Left ventricle myocardium superior (tissue), 1 donor: ENCODE data around the gene EHMT2. TPM values are rescaled to one million over a fixed set of nuclear protein-coding genes. Genes with fewer than 3 reads are reported as not detected.
"Not testable (repeated sequence)": the region's sequence is repeated elsewhere in the genome, so short reads cannot be mapped to it uniquely, and the experiment has no call there.

Experiments
- ATAC-seq: fragments of 200-7000 bp; cut with Tn5 transposase; one replicate; pipeline ENCODE4 v1.9.1; 2020; ENCODE audit warnings: mild to moderate bottlenecking, moderate library complexity
- DNase-seq: peaks from one replicate; pipeline ENCODE4 v3.0.0-alpha.2; 2020
- intact Hi-C: fragments of 100-400 bp; cut with micrococcal nuclease; formaldehyde crosslinking; loops from one replicate; pipeline ENCODE4 v1.11.0; 2022
- total RNA-seq: library from RNA; stranded (reverse); fragmentation: NEBNext Ultra II Directional; extraction: Animal tissue kit (Norgen Biotek cat#: 25700); gene quantifications from one replicate; pipeline ENCODE4 v1.2.1, GENCODE V29; 2021
- donor health status: DM: no; HTN: yes; CAD: no; lungs with severe emphysema.

EHMT2 gene
- total RNA-seq, 1 donor from 2014 or later = 17.1 TPM

DNA sequence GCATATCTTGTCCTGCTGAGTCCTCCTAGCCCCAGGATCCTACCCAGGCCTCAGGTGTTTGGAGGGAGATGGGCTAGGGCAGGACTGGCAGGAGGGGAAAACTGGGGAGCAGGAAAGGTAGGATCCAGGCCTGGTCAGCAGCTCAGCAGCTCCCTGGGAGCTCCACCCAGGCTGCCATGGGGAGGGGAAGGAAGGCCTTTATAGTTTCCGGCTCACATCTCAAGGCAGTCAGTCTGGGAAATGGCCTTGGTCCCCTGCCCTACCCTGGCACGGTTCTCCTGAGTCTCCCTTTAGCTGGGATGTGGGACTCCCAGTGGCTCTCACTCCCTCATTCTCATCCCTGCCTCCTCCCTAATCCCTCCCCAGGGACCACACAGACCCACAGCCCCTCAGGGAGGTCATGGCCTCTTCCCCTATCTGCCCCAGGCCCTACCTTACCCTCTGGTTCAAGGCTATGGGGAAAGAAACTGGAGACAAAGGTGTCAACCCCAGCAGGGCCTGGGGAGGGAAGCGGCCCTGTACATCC, 20.3 kb downstream of the EHMT2 start:
- intact Hi-C loops = no loop called here
- ATAC-seq = no peak

DNA sequence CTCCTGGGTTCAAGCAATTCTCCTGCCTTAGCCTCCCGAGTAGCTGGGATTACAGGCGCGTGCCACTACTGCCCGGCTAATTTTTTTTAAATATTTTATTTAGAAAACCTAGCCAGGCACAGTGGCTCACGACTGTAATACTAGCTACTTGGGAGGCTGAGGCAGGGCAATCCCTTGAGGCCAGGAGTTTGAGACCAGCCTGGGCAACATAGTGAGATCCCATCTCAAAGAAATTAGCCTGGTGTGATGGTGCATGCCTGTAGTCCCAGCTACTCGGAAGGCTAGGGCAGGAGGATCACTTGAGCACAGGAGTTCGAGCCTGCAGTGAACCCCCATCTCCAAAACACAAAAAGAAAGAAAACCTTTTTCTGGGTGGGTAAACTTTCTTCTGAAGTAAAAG, 21.1 kb downstream of the EHMT2 start:
- ATAC-seq (no peak), DNase-seq (no peak)
- intact Hi-C loops = no loop called here

More for the DNA sequence above, 20.3 kb downstream of the EHMT2 start:
- DNase-seq = no peak

DNA sequence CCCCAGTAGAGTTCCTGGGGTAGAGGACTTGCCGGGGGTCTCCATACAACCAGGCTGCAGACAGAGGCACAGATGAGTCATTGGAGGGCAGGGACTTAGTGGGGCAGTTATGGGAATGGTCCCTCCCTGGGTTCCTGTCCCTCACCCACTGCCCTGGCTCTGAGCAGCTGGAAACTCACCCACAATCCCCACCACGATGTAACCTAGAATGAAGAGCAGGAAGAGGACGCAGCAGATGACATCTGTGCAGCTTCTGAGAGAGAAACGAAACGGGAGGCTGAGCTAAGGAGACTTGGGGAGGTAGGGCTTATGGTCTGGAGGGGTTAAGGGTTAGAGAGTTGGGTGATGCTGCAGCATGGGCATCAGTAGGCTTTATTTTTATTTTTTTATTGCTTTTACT, 21.6 kb downstream of the EHMT2 start:
- ATAC-seq (no peak), DNase-seq (no peak)
- intact Hi-C loops = no loop called here

DNA sequence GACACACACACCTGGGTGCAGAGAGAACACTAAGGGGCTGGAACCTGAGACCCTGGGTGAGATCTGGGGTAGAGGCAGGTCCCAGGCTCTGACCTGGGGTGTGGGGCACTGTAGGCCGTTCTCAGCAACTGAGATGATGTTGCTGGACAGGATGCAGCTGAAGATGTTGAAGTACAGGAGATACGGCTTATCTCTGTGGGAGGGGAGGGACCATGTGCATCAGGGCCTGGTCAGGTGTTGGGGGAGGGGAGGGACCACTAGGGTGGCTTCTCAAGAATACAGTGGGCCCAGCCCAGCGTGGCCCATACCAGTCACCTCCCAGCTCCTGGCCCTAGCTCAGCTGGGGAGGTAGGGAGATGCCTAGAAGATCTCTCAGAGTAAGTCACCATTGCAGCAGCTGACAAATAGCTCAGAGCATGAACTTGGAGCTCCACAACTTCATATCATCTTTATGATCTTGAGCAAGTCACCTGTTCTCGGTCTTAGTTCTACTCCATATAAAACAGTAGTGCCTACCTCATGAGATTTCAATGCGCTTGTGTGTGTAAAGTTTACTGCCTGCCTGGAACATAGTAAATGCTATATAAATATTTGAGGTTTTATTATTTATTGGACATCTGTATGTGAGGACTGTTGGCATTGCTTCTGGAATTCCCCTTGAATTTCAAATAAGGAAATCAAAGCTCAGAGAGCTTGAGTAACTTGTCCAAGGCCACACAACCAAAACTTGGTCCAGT, 22.5 kb downstream of the EHMT2 start:
- DNase-seq (no peak), ATAC-seq (no peak)
- intact Hi-C loops = no loop called here

DNA sequence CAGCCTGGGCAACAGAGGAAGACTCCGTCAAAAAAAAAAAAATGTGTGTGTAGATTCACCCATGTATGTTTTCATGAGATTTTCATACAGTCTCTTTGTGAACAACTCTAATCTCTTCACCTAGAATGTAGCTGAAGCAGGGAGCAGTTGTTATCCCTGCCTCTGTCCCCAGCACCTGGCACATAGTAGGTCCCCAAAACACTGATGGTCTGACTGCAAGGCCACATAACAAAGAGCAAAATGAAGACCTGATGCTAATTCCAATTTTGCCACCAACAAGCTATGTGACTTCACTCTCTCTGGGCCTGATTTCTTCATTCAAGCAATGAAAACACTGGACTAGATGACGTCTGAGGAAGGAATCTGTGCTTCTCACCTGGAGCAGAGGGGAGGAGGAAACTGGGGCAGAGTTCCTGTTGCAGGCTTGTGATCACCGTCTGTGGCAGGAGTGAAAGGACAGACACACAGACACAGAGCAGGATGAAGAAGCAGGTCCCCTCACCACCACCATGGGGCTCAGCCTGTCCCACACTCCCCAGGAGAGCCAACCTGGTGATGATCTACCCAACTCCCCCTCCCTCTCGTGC, 23.3 kb downstream of the EHMT2 start:
- ATAC-seq = no peak
- intact Hi-C loops = no loop called here
- no peak for DNase-seq

DNA sequence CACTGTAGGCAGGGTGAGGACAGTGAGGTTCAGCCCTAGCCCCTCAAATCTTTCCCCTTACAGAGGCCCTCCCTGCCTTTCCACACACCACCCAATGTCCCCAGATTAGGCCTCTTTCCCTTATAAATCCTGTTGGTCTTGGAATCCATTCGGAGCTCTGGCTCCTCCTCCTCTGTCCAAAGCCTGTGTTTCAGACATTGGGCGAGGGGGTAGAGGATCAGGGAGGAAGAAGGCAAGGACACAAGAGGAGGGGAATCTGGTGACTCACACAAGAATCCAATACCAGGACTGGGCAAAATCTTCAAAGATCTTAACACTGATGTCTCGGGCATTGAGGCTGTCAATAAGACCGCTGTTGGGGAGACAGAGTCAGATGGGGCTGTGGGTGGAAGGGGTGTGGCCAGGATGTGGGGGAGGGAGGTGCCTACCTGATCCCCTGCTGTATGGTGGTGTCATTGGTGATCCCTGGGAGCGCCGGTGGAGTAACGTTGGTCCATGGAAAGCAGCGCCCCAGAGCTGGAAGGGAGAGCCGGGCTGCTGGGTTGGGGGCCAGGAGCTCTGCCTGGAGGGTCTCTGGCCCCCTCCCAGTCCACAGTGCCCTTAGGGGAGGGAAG, 26.3 kb downstream of the EHMT2 start:
- DNase-seq (no peak), ATAC-seq (no peak)

DNA sequence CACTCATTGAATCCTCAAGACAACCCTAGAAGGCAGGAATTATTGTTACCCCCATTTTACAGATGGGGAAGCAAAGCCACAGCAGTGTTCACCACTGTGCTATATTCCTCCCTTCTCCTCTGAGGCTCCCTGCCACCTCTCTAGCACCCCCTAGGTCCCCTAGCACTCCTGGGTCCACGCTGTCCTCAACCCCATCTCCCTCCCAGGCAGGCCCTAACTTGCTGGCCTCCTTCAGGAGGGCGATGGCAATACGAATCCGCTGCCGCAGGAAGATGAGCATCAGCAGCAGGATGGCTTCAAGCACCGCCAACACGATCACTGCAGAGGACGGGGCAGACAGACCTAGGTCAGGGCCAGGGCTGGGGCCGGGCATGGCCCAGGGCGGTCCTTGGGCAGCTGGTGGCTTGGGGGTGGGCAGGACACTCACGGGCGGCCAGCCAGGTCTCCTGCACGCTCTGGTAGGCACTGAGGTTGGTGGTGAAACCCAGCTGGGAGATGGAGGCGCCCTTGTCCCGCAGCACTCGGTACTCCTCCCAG, 27.0 kb downstream of the EHMT2 start:
- intact Hi-C loops = no loop called here
- ATAC-seq = no peak
- no peak for DNase-seq

More for the DNA sequence above, 26.3 kb downstream of the EHMT2 start:
- intact Hi-C loops = no loop called here

DNA sequence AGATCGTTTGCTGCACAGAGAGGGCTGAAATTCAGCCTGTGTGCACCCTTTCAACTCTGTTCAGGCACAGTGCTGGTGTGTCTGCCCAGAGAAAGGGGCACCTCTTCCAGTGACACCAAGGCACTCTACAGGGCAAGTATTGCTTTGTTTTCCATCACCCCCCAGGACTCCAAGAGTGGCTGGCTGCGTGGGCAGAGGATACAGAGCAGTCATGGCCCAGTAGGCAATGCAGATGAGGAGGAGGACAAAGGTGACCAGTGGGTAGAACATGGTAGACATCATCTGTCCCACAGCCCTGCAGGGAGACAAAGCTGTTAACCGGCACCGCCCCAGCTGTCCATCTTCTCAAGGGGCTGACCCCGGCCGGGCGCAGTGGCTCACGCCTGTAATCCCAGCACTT, 28.2 kb downstream of the EHMT2 start:
- ATAC-seq (no peak), DNase-seq (no peak)
- intact Hi-C loops = no loop called here

DNA sequence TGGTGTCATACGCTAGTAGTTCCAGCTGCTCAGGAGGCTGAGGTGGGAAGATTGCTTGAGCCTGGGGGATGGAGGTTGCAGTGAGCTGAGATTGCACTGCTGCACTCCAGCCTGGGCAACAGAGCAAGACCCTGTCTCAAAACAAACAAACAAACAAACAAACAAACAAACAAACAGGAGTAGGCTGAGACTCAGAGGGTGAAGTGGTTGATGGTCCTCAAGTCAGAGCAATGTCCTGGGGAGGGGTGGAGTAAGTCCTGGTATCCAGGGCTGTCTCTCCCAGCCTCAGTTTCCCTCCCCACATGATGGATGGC, 28.9 kb downstream of the EHMT2 start:
- intact Hi-C loops, DNase-seq: not testable (repeated sequence)

DNA sequence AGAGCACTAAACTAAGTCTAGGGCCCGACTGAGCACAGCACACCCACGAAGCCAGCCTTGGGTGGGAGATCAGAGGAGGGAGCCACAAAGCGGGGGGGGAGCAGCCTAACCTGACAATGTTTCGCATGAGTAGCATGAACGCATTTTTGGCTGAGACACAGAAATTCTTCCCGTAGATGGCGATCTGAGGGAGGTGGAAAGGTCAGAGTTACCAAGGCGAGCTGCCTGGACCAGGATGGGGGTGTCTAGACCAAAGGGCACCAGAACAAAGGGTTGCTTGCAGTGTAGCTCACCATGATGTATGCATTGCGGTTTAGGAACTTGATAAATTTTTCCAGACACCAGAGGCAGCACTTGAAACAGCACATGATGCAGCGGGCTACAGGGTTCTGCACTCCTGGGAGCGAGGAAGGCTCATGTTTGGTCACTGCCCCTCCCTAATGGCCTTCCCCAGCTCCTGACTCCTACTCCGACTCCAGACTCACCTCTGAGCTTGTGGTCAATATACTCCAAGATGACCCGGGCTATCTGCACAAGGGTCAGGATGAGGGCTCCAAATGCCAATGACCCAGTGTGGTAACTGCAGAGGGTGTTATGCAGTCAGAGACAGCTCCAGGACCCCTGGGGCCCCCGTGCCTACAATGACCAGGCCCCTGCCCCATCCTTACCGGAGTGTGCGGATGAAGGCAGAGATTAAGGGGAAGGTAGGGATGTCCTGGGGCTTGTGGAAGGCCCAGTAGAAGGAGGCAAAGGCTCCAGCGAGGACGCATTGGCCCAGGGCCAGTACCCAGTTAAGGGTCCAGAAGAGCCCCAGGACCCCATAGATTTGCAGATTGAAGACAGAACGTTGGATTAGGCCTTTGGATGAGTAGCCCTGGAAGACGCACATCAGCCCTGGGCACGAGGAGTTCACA, 32.0 kb downstream of the EHMT2 start:
- no peak for DNase-seq
- intact Hi-C loops = no loop called here
- ATAC-seq = no peak

More for the DNA sequence above, 28.9 kb downstream of the EHMT2 start:
- ATAC-seq = not testable (repeated sequence)

DNA sequence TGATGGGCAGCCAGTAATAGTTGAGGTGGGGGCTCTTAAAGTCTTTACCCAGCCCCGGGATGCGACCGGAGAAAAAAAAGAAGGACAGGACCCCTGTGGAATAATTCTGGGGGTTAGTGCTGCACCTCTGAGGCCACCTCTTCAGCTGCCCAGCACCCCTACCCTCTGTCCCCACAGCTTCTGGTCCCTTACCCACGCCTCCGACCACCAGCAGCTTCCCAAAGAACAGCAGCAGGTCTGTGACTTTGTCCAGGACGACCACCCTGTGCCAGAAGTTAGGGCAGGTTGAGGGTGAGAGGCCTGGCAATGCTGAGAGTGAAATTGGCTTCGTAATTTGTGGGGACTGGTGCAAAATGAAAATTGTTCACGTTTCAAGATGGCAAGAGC, 32.7 kb downstream of the EHMT2 start:
- intact Hi-C loops = no loop called here
- no peak for DNase-seq
- no peak for ATAC-seq

DNA sequence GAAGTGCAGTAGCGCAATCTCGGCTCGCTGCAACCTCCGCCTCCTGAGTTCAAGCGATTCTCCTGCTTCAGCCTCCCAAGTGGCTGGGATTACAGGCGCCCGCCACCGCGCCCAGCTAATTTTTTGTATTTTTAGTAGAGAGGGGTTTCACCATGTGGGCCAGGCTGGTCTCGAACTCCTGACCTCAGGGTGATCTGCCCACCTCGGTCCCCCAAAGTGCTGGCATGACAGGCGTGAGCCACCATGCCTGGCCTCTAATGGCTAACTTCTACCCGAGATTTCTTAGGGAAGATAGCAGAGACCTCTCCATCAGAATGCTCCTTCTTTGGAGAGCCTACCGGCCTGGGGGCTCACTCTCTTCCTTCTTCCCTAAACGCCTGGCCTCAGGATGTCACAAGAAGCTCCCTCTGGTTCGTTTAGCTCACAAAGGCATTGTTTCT, 33.4 kb downstream of the EHMT2 start:
- DNase-seq, intact Hi-C loops, ATAC-seq: not testable (repeated sequence)

DNA sequence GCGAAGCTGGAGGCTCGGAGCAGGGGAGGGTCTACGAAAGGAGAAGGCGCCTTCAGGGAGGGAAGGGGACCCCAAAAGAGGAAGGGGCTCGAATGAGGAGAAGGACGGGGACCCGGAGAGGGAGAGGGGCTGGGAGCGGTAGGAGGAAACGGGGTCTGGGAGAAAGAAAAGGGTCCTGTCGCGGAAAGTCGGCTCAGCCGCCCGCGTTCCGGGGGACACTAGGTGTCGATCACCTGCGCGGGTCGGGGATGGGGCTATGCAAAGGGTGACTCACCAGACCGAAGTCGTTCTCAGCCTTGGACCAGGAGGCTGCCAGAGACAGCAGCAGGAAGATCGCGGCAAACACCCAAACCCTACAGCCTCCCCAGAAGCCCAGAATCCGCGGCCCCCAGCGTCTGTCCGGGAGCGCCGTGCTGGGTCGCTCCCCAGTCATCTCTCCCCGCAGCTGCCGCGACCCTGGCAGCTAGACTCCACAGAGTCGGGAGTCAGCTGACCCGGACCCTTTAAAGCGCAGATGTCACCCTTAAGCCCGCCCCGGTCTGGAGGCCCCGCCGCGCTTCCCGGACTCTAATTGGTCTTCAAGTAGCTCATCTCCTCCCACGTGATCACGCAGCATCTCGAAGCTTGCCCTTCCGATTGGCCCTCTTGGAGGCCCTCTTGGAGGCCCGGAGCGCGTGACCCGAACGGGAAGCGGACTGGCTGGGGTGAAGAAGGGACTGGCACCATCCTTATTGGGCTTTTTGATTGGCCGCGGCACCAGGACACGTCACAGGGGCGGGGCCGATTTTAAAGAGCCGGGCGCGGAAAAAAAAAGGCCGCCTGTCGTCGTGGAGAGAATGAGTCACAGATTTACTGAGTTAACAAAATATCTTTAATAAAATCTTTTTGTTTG, 34.9 kb downstream of the EHMT2 start, which contains the start of gene NEU1:
NEU1 (minus strand) TSS at position 478 of the 892 bp plus-strand sequence; CDS start at position 433, 45 bp downstream.
- intact Hi-C loops = no loop called here
- DNase-seq (peak; percentile 100), ATAC-seq (peak; percentile 98)

DNA sequence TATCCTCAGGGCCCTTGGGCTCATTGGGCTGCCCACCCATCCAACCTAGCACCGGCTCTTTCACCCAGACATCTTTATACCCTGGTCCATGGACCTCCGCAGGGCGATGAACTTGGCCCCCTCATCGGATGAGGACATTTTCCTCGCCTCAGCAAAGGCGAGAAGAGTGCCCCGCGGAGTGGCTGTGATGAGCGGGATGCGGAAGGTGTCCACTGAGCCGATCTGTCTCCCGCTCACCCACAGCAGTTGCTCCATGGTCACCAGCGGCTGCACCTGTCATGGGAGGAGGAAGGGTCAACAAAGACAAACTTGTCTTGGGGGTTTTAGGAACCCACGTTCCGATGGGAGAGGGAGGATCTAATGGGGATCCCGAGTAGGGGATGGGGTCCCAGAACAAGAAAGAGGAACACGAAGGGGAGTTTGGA, 35.6 kb downstream of the EHMT2 start:
- intact Hi-C loops = no loop called here
- no peak for DNase-seq
- no peak for ATAC-seq

DNA sequence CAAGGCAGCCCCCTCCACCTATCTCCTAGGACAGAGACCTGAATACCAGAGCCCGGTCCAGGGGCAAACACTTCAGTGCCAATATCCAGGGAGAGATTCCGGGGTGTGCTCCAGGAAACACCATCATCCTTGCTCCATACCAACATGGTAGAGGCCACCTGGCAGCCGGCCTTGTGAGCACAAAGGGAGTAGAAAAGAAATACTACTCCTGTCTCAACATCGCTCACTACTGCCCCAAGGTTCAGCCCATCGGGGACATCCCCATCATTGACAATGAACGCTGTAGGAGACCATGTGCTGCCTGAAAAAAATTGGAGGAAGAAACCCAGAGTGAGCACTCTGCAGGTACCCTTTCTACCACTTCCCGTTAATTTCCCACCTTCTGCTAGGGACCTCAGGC, 36.3 kb downstream of the EHMT2 start:
- intact Hi-C loops = no loop called here
- ATAC-seq = no peak
- no peak for DNase-seq

DNA sequence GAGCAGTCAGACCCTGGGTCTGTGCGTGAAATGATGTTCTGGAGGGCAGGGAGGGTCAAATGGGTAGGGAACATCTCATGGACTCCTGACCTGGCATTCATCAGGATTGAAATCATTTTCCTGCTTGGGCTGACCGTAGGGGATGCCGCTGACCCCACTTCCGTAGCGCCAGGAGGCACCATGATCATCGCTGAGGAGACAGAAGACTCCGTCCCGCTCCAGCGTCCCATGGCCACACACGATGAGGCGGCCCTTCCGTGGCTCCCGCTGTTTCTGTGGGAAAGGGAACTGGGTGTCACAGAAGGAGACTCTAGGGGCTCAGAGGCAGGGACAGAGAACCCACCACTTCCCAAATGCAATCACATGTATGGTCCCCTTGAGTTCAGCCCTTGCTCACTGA, 37.1 kb downstream of the EHMT2 start:
- intact Hi-C loops = no loop called here
- no peak for ATAC-seq
- DNase-seq = no peak

DNA sequence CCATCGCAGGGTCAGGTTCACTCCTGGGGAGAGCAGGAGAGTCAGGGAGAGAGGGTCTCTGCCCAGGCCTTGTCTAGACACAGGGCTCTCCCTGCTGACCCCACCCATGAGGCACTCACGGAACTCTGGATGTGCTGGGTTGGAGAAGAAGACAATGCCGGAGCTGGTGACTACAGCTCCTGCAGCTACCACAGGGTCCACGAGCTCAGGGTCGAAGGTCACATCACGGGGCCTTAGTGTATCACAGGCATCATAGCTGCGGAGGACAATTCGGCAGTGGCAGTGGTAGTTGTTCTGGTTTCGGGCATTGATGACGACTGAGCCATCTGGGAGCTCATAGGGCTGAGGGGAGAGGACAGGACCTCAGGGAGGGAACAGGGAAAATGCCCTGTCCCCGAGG, 37.6 kb downstream of the EHMT2 start:
- intact Hi-C loops = no loop called here
- ATAC-seq (no peak), DNase-seq (no peak)

DNA sequence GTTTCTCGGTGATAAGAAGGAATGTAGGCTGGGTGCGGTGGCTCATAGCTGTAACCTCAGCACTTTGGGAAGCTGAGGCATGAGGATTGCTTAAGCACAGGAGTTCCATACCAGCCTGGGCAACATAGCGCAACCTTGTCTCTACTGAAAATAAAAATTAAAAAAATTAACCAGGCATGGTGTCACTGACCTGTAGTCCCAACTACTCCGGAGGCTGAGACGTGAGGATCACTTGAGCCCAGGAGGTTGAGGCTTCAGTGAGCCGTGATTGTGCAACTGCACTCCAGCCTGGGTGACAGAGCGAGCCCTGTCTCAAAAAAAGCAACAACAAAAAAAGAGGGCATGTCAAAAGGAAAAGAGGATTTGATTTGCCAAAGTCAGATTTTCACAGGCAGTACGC, 38.8 kb downstream of the EHMT2 start:
- ATAC-seq = no peak
- intact Hi-C loops = no loop called here
- DNase-seq = no peak
